Vein endothelial cell (primary cell): Measurements from ENCODE around the gene ERI2. TPM values are rescaled to one million over a fixed set of nuclear protein-coding genes. Genes with fewer than 3 reads are reported as not detected.

Source experiments
- small RNA-seq: library from RNA; depleted of rRNA; stranded (forward); fragments of <200 nt; gene quantifications from one replicate; pipeline ENCODE3, GENCODE V24; 2012
- total RNA-seq: library from RNA; depleted of rRNA; stranded (reverse); fragments of >200 nt; gene quantifications from 2 replicates; pipeline ENCODE4 v1.2.3, GENCODE V29; 2012

ERI2 gene
- total RNA-seq, result 10.1 and 14.7 TPM in 2 replicates

GRCh38 chr16:20806168-20807050, at the start of gene ERI2, which contains the start of gene REXO5:
Gene ERI2, minus strand, starts transcription at chr16:20806472. Its CDS starts 42 bp downstream, at chr16:20806430.
Gene REXO5, plus strand, starts transcription at chr16:20806527. Its CDS starts 427 bp downstream, at chr16:20806954.

GRCh38 chr16:20763461-20764232, 42.6 kb downstream of the ERI2 start, which contains the start of gene ACSM3:
Gene ACSM3, plus strand, starts transcription at chr16:20764014. Its CDS starts 6,021 bp downstream, at chr16:20770035.

Small RNA genes within 50 kb of the gene (small RNA-seq; reads per million reads assigned to genes)
- gene RF00618, result not detected
- gene RNU6-944P, result not detected

Other genes starting within 250 kb of the ERI2 start
- under 0.01 and 0.19 TPM in 2 replicates for gene ACSM2B, start 230.1 kb downstream of the ERI2 start, total RNA-seq
- 0.33 TPM in 1 of 2 replicates, not detected in the other for gene ACSM1, start 108.8 kb downstream of the ERI2 start, total RNA-seq
- gene THUMPD1, start 64.7 kb downstream of the ERI2 start, total RNA-seq, result 65.0 and 93.7 TPM in 2 replicates
- gene ACSM3, start 42.5 kb downstream of the ERI2 start, total RNA-seq, result 6.4 and 66.6 TPM in 2 replicates
- gene REXO5, start 55 bp upstream of the ERI2 start, total RNA-seq, result 5.1 and 7.2 TPM in 2 replicates
- gene DCUN1D3, start 93.9 kb upstream of the ERI2 start, total RNA-seq, result 42.4 and 71.2 TPM in 2 replicates
- gene LYRM1, start 94.3 kb upstream of the ERI2 start, total RNA-seq, result 37.2 and 64.0 TPM in 2 replicates